ENCODE measurements around the gene CD247. TPM values are rescaled to one million over a fixed set of nuclear protein-coding genes. Genes with fewer than 3 reads are reported as not detected.

CD247 gene
- polyA plus RNA-seq, 1 of the 3 experiments (the other 2 are of a cell fraction): 0.08 TPM

- Histone ChIP-seq H2AFZ (ENCODE audit: low read depth) (no peak overlapping the region), H3F3A (replicated peaks; ENCODE audit: insufficient read depth) (no peaks in the 10 kb centered on the region), H3K4me2 (no peak overlapping the region), H3K9ac (no peak overlapping the region), H4K20me1 (ENCODE audit: insufficient read depth) (no peaks in the 10 kb centered on the region), H3K9me2 (no peaks in the 10 kb centered on the region), H3K27me3 (ENCODE audit: insufficient read depth) (no peaks in the 10 kb centered on the region), H3K27ac (ENCODE audit: low read depth in 2 of 2, low read length in 1 of 2) (no peak overlapping the region), H3K4me3 (ENCODE audit: low read depth in 2 of 2, low read length in 1 of 2) (no peak overlapping the region), H3K9me3 (no peaks in the 10 kb centered on the region), H3K4me1 (ENCODE audit: control insufficient read depth in 1 of 2, insufficient read depth in 2 of 2, low read depth in 1 of 2, low read length in 1 of 2) (peaks cover 0 to 4% of the 10 kb centered on the region in 2 experiments; a peak in 1 of 4 replicates), H3K79me2 (ENCODE audit: insufficient read depth) (no peaks in the 10 kb centered on the region), H3K36me3 (replicated peaks in 1 of 2; ENCODE audit: control insufficient read depth in 1 of 2, insufficient read depth in 2 of 2, low read length in 1 of 2) (no peaks in the 10 kb centered on the region)
- no peak for TF ChIP-seq NFIC (IDR thresholded peaks at IDR 0.05; ENCODE audit: borderline replicate concordance)
- no peak for TF ChIP-seq CTCF (IDR thresholded peaks at IDR 0.05)
- TF ChIP-seq MEF2A (IDR thresholded peaks at IDR 0.05; ENCODE audit: borderline replicate concordance, low read depth): no peak
- no peak for TF ChIP-seq FOSL2 (IDR thresholded peaks at IDR 0.05; ENCODE audit: borderline replicate concordance, low read depth)
- TF ChIP-seq TAF1 (IDR thresholded peaks at IDR 0.05; ENCODE audit: borderline replicate concordance, low read depth, low read length): no peak
- TF ChIP-seq FOXJ3 (CRISPR knock-in tag; IDR thresholded peaks at IDR 0.05): no peak
- TF ChIP-seq ZBTB33 (IDR thresholded peaks at IDR 0.05; ENCODE audit: borderline replicate concordance, low read depth): no peak
- no peak for TF ChIP-seq GABPA (IDR thresholded peaks at IDR 0.05; ENCODE audit: low read depth)
- TF ChIP-seq IRF3 (IDR thresholded peaks at IDR 0.05; ENCODE audit: low read depth, low read length): no peak
- TF ChIP-seq TEAD4 (IDR thresholded peaks at IDR 0.05; ENCODE audit: borderline replicate concordance, insufficient read depth): no peak
- TF ChIP-seq MAX (IDR thresholded peaks at IDR 0.05; ENCODE audit: low read depth): no peak
- TF ChIP-seq FOXM1 (IDR thresholded peaks at IDR 0.05; ENCODE audit: low read depth): no peak
- no peak for TF ChIP-seq ELF1 (IDR thresholded peaks at IDR 0.05)
- TF ChIP-seq NRF1 (IDR thresholded peaks at IDR 0.05; ENCODE audit: low read depth, low read length): no peak
- TF ChIP-seq TCF12 (IDR thresholded peaks at IDR 0.05): no peak
- TF ChIP-seq USF1 (IDR thresholded peaks at IDR 0.05; ENCODE audit: borderline replicate concordance, low read depth): no peak
- ChIA-PET CTCF (interaction anchor here (0.6 to 2.1 kb wide), 9 partner anchors 8 to 639 kb away, joined by 3 to 11 read pairs (median 4); no protein-coding TSS in a partner anchor), POLR2A (no interaction called here)
- WGBS (ENCODE audit: low lambda C conversion rate): 82% methylated on average over 5 of the region's 5 CpGs
- no peak for DNase-seq
Measured at GRCh38 chr1:167548059-167548932, 30.0 kb upstream of the CD247 start.

Measured in SK-N-SH (cell line).